HPDE6-E6E7 (cell line): Measurements from ENCODE around the gene PECR.
"Not testable (repeated sequence)": the region's sequence is repeated elsewhere in the genome, so short reads cannot be mapped to it uniquely, and the experiment has no call there.

Experiments used
- DNase-seq: peaks from one replicate; pipeline ENCODE4 v3.0.0; 2011; ENCODE audit warnings: missing footprints; ENCODE audit errors: extremely low spot score

The PECR gene

DNA sequence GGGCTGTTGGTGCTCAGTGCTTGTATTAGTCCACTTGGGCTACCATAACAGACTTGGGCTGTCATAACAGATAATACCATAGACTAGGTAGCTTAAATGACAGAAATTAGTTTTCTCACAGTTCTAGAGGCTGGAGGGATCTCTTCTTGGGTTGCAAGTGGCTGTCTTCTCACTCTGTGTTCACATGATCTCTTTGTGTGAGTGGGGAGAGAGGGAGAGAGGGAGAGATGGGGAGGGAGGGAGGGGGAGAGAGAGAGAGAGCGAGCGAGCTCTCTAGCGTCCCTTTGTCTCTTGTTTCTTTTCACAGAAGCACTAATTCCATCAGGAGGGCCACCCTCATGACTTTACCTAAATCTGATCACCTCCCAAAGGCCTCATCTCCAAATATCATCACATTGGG lies 23.1 kb upstream of the PECR start:
- DNase-seq, result no peak

DNA sequence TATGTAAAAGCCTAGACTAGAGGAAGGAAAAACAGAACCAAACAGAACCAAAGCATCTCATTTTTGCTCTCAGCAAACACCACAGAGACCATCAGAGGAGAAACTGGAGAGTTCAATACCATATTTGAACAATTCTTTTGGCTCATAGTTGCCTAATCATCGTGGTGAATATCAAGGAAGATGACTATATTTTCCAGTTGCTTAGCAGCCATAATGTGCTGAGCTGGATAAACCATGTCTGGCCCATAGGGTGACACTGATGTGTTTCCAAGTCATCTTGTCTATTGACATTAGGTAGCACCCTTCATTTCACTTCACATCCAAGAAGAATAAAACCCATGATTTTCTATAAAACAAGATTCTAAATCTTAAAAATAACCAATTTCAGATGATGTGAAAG lies 21.6 kb upstream of the PECR start:
- DNase-seq, result no peak

DNA sequence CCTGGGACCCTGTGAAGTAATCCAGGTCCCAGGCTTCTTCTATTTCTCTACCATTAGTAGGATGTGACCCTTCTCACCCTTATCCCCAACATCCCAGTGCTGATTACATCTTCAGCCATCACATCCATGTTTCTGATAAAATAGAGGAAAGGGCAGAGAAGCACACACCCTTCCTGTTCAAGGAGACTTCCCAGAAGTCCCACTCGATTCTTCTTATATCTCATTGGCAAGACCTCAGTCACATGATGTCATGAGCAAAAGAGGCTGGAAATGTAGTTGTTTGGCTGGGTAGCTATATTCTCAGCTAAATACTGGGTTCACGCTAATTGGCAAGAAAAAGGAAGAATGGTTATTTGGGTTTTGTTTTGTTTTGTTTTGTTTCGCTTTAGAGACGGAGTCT lies 19.5 kb upstream of the PECR start:
- no peak for DNase-seq

DNA sequence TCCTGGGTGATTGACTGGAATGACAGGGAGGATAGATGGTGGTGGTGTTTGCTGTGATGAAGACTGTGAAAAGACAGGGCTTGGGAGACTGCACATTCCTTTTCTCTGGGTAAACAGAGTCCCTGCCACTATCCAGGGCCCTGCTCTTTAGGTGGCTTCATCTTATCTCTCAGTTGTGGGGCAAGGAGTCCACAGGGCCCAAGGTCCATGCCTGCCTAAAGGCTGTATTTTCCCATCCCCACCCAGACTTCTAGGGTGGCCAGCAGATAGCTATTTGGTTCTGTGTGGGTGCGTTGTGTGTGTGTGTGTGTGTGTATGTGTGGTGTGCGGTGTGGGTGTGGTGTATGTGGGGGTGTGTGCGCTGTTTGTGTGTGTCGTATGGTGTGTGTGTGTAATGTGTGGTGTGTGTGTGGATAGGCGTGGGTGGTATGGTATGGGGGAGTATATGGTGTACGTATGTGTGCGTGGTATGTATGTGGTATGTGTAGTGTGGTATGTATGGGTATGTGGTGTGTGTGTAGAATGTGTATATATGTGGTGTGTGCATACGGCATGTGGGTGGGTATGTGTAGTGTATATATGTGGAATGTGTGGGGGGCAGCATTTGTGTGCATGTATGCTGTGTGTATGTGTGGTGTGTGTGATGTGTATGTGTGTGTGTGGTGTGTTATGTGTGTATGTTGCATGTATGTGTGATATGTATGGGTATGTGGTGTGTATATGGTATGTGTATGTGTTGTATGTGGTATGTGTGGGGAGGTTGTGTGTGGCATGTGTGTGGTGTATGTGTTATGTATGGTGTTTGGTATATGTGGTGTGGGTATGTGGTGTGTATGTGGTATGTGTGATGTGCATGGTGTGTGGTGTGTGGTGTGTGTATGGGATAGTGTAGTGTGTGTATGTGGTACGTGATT lies 17.1 kb upstream of the PECR start:
- no peak for DNase-seq

DNA sequence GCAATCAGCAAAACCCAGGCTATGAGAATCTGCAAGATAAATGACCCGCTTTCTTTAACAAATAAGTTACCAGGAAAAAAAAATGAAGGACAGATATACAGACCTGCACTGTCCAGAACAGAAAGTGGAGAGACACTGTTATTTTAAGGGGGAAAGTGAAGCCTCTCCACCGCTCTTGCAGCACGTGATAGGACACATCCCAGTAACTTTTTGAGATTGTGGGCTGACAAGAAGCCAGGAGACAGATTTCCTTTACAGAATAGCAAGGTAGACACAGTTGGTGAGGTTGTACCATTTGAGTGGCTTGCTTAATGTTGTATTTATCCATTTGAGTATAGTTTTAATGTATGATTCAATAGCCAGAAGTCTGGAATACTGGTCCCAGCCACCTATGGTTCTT lies 13.1 kb upstream of the PECR start:
- no peak for DNase-seq

DNA sequence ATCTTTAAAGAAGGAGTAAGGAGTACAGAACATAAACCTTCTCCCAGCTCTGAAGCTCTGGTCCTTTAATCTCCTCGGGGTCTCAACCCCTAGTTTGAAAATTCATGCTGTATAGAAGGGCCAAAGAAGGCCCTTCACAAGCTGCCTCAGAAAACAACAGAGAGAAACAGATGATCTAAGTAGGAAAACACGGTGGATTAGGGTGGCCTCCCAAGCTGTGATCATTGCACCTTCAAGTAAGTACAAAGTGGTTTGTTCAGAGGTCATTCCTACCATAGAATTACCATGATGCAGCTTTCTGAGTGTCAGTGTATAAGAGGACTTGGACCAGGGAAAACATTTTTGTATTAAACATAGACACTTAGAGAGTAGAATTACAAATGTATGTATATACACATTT lies 11.0 kb upstream of the PECR start:
- no peak for DNase-seq

DNA sequence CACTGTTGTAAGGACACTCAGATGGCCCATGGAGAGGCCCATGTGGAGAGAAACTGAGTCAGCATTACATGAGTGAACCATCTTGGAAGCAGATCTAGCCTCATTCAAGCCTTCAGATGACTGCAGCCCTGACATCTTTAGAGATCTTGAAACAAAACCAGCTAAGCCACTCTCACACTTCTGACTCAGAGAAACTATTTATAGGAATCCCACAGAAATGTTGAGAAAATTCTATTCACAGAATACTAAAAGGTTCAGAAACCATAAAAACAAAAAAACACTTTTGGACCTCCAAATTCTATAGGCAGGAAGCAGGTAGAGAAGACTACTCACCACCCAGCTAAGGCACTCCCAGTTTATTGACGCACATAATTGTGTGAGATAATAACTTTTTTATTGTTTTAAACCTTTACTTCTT lies 8.8 kb upstream of the PECR start:
- no peak for DNase-seq

DNA sequence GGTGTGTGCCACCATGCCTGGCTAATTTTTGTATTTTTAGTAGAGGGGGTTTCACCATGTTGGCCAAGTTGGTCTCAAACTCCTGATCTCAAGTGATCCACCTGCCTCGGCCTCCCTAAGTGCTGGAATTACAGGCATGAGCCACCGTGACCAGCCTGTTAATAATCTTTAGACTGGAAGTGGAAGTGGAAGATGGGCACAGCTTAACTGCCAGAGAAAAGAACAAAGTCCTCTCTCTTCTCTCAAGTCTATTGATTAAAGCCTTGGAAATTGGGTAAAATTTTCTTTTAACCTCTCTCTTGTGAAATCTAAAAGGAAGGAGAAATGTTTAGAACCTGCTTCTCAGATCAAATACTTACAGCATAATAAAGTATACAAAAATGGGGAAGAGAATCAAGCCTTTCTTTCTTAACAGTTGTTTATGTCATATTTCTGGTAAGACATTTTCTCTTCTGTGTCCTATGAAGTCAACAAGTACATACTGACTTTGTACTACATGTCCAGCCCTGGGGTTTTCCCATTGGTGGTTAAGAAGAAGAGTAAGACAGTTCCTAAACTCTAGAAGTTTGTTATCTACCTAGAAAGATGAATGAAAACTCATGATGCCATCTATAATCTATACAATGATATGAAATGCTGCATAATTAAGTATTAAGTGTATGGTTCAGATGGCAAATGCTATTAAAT lies 4.7 kb upstream of the PECR start:
- DNase-seq, result no peak

DNA sequence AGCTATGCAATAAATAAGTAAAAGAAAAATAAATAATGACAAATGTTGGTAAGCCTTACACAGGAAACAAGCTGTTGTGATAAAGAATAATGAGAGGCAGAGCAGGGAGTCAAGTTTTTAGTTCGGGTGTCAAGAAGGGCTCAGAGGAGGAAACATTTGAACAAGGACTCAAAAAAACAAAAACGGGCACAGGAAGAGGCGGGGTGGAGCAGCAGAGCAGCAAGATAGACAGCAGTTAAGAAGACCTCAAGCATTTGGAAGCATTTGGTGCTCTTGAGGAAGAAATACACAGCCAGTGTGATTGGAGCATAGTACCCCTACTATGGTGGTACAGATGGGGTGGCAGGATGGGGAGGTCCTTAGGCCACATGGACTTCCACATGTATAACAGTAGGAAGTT lies 2.9 kb upstream of the PECR start:
- DNase-seq, result no peak

DNA sequence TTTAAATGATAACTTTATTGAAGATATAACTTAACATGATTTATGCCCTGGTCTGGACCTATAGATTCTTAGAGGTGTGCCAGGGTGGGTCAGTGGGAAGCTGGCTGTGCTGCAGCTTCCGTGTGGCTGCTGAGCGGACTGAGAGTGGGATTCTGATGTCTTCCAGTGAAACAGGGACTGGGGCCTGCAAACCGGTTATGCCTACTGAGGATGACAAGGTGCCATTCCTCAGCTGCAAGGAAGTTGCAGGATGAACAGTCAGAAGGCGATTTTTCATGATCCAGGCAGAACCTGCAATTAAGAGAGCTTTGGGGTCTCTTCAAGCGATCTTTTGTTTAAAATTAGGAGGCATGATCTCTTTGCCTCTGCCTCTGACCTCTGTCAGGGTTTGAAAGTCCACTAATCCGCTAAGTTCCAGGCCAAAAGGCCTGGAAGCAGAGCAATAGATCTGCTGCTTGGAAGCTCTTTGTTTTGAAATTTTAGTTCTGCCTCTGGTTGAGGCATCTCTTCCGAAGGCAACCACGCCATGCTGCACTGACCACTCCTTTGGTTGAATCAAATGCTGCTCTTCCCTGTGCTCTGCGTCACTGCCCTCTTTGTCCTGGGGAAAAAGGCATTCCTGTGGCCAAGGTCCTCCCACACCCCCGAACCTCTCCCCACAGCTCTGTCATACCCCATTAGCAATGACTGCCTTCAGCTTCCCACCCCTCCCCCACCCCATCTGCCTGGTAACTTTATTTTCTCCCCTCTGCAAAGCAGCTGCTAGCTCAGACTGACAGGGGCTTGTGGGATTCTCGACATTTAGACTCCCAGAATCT lies 2.1 kb upstream of the PECR start:
- DNase-seq, result no peak

DNA sequence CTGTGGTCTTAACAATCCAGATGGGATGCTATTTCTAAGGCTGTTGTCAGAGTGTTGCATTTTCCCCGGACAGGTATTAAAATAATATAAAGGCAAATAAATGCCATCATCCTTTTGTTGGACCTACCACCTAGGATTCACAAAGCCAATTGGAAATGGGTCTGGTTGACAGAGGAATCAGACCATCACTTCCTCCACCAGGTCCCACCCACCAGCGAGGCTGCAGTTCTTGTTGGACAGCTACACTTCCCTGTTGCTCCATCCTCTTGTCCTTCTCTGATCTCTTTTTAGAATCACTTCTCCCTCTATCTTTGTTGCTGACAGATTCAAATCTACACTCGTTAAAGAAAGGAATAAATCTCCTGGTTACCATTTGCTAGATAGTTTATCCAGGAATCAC lies 1.2 kb upstream of the PECR start:
- DNase-seq, result no peak

DNA sequence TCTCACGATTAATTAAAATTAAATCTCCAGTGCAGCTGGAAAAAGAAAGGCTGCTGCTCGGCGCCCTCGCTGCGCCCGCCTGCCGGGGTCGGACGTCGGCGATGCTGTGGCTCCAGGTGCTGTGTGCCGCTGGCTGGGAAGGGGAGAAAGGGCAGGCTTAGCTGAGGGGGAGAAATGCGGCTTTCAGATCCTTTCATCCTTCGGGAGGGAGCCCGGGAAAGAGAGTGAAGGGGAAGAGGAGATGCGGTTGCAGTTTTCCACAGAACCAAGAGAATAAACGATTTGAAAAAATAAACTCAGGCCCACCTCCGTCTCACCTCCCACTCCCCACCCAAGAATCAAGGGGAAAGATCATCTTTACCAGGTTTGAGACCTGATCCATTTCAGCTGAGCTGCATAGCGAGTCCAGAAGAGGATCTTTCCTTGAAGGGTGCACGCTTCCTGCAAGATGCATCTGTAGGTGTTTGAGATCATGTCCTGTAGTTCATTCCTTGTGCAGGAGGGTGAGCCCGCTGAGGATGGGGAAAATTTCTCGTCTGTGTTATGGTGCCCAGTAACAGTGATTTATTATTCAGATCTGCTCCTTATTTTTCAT lies 605 bp upstream of the PECR start:
- no peak for DNase-seq

DNA sequence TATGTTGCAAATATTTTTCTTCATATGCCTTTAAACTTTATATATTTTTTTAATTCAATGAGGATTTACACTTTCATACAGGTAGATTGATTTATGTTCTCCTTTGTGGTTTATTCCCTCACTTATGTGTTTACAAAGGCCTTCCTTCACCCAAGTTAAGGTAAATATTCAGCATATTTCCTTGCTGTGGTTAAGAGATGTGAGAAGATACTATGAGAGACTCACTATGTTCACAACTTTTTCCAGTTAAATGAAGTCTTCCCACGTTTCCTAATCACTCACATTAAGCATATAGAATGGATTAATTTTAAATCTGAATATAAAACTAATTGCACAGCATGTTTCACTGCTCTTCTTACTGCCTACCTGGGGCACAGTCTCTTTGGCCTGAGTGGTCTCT lies 597 bp downstream of the PECR start:
- DNase-seq, result no peak

DNA sequence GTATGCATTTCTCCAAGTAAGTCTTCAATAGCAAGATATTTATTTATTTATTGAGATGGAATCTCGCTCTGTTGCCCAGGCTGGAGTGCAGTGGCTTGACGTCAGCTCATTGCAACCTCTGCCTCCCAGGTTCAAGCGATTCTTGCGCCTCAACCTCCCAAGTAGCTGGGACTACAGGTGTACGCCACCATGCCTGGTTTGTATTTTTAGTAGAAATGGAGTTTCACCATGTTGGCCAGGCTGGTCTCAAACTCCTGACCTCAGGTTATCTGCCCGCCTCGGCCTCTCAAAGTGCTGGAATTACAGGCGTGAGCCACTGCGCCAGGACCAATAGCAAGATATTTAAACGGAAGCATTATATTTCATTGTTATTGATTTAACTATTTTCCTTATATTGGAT lies 1.6 kb downstream of the PECR start:
- DNase-seq, result not testable (repeated sequence)

DNA sequence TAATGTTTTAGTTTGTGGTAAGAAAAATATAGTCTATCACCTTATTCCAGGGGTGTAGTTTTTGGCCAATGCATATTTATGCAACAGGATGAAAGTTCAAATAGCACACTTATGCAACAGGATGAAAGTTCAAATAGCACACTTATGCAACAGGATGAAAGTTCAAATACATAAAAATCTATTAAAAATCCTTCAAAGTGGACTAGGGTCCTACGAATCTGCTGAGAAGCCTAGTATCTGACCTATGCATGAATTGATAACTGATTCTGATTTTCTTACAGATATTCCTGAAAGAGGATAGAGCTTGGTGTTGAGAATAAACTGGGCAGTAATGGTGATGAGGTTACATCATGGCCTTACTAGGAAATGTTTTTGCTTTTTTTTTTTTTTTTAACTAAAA lies 2.8 kb downstream of the PECR start:
- DNase-seq, result no peak

DNA sequence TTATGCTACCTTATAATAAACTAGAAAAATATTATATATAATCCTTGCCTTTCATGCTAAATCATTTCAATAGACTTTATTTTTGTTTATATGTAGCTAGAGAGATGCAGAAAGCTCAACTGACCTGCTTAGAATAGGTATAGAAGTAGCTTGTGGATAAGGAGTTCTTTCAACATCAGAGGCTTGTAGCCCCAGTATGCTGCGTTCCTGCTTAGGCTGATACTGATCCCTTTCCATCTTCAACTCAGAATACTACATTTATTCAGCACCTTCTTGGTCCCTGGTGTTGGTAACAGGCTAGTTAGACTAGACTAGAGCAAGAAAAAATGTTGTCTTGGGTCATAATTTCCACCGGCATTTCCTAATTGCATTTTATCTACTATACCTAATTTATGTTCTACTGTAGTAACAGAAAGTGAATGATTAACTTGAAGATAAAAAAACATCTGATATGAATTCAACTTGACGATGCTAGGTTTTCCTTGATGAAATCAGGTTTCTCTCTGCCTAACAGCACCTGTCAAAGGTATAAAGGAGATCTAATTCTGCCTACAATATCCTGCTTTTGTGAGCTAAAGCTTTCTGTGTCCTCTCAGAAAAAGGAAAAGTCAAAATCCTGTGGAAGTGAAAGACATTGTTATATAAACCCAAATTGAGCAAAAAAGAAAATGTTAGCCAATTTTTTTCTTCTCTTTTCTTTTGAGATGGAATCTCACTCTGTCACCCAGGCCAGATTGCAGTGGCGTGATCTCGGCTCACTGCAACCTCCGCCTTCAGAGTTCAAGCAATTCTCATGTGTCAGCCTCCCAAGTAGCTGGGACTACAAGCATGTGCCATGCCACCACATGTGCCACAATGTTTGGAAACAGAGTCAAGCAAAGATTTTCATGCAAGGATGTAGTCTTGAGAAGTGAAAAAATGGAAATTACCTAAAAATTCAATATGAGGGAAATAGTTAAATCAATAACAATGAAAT lies 5.8 kb downstream of the PECR start:
- DNase-seq, result no peak

DNA sequence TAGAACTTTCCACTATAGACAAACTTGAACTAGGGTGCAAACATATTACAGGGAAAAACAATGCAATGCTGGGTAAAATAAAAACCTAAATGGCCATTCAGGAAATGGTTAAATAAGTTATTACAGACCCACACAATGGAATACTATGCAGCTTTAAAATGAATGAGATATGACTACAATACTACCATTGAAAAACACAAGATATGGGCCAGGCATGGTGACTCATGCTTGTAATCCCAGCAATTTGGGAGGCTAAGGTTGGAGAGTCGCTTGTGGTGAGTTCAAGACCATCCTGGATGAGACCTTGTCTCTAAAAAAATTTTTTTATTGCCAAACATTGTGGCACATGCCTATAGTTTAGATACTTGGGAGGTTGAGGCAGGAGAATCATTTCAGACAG lies 6.8 kb downstream of the PECR start:
- no peak for DNase-seq

DNA sequence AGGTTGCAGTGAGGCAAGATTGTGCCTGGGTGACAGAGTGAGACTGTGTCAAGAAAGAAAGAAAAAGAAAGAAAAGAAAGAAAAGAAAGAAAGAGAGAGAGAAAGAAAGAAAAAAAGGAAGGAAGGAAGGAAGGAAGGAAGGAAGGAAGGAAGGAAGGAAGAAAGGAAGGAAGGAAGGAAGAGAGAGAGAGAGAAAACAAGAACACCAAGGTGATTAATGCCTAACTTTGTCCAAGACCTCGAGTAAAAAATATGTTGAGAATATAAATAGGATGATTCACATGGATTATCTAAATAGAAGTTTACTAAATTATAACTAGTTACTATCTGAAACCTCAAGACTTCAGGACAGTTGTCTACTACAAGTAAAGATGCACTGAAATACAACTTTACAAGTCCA lies 7.2 kb downstream of the PECR start:
- DNase-seq, result no peak

DNA sequence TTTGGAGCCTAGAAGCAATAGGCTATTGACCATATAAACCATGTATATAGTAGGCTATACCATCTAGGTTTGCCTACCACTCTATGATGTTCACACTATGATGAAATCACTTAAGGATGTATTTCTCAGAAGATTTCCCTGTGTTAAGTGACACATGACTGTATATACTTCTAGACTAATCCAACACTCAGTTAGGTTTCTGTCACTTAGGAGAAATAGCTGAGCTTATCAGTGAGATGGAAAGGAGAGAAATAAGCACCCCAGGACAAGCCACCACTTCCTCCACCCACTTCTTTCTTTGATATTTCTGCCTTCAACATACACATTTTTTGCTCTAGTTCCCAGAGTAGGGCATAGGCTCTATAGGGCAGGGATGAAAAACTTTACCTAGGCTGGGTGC lies 7.8 kb downstream of the PECR start:
- no peak for DNase-seq

DNA sequence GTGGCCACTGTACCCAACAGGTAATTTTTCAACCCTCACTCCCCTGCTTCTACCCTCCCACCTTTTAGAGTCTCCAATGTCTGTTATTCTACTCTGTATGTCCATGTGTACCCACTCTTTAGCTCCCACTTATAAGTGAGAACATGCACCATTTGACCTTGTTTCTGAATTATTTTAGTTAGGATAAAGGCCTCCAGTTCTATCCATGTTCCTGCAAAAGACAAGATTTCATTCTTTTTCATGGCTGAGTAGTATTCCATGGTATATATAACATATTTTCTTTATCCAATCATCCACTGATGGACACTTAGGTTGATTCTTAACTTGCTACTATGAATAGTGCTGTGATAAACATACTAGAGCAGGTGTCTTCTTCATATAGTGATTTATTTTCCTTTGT lies 9.1 kb downstream of the PECR start:
- no peak for DNase-seq
